GM19238 (cell line): ENCODE measurements around the gene TSGA10IP.

Experiments
- DNase-seq: peaks from one replicate; pipeline ENCODE4 v3.0.0; 2011; ENCODE audit warnings: low spot score; ENCODE audit not compliant: insufficient read length

TSGA10IP gene

DNA sequence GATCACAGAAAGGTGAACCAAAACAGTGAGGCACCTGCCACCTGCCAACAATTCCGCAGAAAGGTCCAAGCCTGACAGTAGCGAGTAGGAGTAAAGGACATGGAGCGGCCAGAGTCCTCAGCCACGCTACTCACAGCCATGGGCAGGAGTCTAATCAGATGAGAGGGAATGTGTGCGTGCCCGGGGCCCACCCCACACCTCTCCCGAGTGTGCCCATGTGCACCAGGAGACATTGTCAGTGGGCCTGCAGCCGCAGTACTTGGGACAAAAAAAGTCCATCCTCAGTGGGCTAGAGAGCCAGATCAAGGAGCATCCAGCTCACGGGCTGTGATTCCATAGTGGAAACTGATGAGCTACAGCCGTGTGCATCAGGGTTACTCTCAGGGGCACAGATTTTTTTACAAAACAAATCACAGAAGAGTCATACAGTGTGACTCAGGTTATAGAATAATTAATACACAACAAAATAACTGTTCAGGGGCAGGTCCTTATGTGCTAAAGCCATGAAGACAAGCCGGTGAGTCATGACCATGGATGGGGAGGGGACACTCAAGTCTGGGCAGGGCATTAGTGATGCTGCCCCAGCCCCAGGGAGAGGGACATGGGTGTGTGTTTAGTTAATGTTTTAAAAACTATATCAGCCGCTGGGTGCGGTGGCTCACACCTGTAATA, 28.3 kb downstream of the TSGA10IP start:
- DNase-seq: no peak

GRCh38 chr11:65975771-65976170, 30.5 kb downstream of the TSGA10IP start:
- DNase-seq: no peak

GRCh38 chr11:65976216-65977176, 31.2 kb downstream of the TSGA10IP start:
- DNase-seq: no peak

GRCh38 chr11:65977621-65978390, 32.5 kb downstream of the TSGA10IP start:
- DNase-seq: no peak

DNA sequence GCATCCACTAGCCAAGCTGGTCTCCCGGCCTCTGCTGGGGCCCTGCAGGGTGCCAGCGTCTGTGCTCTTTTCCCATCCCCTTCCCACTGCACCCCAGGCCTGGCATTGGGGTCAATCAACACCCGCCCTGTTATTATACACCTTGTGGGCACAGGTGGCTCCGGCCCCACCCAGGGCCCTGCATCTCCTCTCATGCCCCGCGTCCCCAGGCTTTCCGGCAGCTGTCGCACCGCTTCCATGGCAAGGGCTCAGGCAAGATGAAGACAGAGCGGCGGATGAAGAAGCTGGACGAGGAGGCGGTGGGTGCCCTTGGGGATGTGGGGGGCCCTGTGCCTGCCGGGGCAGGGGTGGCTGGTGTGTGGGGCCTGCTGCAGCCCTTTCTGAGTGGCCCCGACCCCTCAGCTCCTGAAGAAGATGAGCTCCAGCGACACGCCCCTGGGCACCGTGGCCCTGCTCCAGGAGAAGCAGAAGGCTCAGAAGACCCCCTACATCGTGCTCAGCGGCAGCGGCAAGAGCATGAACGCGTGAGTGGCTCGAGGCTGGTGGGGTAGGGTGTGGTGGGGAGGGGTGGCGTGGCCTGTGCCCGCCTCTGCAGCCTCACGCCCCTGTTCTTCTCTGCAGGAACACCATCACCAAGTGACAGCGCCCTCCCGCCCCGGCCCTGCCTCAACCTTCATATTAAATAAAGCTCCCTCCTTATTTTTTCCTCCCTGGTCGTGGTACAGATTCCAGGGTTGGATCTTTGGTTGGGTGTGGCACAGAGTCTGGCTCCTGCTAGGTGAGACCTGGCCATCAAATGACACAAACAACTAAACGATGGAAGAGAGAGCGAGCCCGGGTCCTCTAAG, 33.3 kb downstream of the TSGA10IP start:
- no peak for DNase-seq

- no peak for DNase-seq
Observed at GRCh38 chr11:65979261-65979759, 34.0 kb downstream of the TSGA10IP start.

- no peak for DNase-seq
Observed at GRCh38 chr11:65981101-65981740, 35.9 kb downstream of the TSGA10IP start.

- DNase-seq: no peak
Observed at GRCh38 chr11:65981972-65982823, 36.9 kb downstream of the TSGA10IP start.

DNA sequence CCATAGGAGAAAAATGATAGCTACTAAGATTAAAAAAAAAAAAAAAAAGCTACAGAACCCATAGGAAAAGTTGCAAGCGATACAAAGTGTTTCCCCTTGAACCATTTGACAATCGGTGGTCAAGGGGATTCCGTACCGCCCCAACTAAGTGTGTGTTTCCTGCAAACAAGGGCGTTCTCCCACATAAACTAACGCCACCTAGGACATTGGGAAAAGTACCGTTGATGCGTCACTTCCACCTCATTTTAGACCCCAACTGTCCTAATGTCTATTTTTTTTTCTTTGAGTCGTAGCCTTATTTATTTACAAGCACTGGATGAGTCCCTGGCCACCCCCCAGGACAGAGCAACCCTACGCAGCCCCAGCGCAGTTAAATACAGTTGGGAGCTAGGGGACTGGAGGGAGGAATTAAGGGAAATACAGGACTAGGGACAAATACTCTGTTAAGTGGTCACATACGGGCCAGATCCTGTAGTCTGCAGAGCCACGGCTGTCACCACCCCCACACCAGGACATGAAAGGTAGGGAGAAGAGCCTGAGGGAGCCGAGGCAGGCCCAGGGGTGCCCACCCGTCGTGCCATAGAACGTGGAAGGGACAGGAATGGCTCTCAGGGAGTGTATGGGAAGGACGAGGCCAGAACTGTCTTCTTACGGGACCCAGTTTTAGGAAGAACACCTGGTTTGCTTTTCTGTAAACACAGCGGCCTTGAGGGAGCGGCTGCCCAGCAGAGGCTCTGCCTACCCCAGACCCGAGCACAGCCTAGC, 37.7 kb downstream of the TSGA10IP start:
- DNase-seq: no peak

DNA sequence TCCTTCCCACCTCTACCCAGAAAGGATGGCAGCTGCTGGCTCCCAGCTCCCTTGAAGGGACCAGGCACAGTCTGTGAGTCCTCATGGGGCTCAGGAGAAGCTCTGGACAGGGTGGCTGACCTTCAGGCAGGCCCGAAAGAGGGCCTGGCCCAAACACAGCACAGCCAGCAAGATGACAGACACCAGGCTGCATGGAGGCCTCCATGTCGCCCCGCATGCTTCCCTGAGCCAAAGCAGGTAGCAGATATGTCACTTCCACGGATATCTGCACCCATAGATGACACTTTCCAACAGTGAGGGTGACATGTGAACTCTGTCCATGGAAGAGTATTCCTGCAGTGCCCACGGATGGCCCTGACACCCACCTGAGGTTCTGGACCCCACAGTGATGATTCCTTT, 38.3 kb downstream of the TSGA10IP start:
- no peak for DNase-seq

DNA sequence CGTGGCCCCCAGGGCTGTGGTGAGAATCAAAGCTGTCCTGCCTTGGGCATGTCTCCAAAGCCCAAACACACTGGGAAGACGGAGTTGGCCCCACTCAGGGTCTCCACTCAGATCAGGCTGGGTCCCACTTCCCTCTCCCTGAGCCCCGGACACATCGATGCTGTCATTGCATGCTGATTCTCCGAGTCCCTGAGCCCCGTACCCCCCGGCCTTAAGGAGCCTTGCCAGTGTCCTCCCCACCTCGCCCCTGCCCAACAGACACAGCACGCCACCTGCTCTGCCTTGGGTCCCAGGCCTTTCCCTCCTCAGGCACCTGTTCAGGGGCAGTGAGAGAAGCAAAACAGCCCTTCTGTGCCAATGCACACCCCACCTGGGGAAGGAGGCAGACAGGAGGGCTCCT, 42.1 kb downstream of the TSGA10IP start:
- no peak for DNase-seq

GRCh38 chr11:65988791-65989592, 43.7 kb downstream of the TSGA10IP start:
- peak; percentile 87 for DNase-seq

DNA sequence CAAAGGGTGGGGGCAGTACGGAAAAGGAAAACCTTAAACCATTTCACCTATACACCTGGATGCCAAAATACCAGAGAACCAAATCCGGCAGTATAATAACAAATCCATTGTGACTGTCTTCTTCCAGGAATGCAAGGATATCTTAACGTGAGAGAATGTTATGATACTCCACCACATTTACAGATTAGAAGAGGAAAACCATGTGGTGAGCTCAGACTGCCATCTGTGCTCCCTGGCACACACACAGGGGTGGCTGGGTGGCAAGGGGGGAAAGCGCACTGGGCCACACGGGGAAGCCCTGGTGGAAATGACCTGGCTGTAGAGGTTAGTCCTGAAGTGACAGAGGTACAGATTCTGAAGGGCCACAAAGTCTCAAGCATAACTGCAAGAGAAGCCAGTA, 46.8 kb downstream of the TSGA10IP start:
- no peak for DNase-seq

DNA sequence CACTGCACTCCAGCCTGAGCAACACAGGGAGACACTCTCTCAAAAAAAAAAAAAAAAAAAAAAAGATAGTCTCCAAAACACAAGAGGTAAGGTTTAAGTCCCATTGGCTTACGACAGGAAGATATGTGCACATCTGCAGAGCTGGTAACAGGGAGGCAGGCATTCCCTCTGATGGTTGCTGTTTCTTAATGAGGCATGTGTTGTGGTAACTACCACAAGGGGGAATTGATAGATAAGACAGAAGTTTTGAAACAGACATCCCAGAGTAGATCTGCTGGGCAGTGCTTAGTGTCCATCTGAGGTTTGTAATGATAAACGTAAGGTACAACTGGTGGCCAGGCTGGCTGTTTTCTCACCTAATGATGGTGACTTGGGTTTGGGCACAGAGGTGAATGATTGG, 52.0 kb downstream of the TSGA10IP start:
- no peak for DNase-seq

- DNase-seq: peak; percentile 92
Observed at GRCh38 chr11:66001942-66002647, 56.8 kb downstream of the TSGA10IP start, which contains the start of the genes BANF1 and EIF1AD. TSS of gene BANF1 (plus strand) at chr11:66002503. CDS start at chr11:66003251, 748 bp downstream. TSS of gene EIF1AD (minus strand) at chr11:66002157. CDS start at chr11:66000389, 1,768 bp downstream.

DNA sequence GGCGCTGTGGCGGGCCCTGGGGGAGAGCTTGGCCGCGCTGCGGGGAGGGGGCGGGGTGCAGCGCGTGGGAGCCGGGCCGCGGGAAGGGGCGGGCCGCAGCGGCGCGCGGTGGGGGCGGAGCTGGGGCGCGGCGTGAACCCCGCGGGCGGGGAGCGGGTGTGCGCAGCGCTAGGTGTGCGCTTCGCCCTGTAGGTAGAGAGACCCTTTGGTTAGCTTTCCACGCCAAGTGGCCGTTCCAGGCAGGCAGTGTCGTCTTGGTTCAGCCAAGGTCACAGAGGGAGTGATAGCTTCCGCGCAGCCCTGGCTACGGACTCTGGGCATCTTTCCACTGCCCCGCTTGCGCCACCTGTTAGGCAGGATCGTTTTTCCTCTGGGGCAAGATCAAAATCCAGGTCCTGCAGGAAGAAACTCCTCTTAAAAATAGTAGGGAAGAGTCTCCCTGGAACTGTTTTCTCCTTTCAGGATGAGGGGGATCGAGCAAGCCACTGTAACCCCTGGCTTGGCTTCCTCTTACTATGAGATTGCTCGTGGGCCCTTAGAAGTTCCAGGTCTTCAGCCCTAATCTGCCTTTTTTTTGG, 57.5 kb downstream of the TSGA10IP start:
- DNase-seq: peak; percentile 75
